NCI-H2107 treated with DMSO at 0.1 percent for 48 hours (cell line): Measurements from ENCODE around the gene POLE2.
"Not testable (repeated sequence)": the region's sequence is repeated elsewhere in the genome, so short reads cannot be mapped to it uniquely, and the experiment has no call there.

ENCODE experiments used
- DNase-seq: peaks from one replicate; lab custom pipeline; 2025; ENCODE audit not compliant: unreplicated experiment; lab: John Stamatoyannopoulos, UW

Gene POLE2

DNA sequence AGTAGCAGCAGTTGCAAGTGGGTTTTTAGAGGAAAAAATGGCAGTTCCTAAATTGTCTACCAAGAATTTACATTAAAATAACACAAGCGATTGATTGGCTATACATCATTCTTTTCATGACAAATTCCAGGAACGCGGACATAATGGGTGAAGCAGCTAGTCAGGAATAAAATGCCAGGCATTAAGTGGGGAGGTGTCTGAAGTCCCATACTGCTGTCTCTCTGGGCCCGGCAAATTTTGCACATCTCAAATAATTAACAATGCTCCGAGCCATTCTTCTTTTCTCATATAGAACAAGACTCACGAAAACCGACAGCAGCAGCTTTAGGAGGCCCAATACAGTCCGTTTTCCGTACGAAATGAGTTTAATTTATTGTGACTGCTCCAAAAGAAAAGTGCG lies 68.3 kb downstream of the POLE2 start:
- DNase-seq: no peak

- DNase-seq: not testable (repeated sequence)
These were observed 68.7 kb downstream of the POLE2 start for GRCh38 chr14:49619273-49619672.

GRCh38 chr14:49617852-49618519 lies 70.0 kb downstream of the POLE2 start:
- no peak for DNase-seq

- no peak for DNase-seq
These were observed 72.2 kb downstream of the POLE2 start for GRCh38 chr14:49615776-49616175.

DNA sequence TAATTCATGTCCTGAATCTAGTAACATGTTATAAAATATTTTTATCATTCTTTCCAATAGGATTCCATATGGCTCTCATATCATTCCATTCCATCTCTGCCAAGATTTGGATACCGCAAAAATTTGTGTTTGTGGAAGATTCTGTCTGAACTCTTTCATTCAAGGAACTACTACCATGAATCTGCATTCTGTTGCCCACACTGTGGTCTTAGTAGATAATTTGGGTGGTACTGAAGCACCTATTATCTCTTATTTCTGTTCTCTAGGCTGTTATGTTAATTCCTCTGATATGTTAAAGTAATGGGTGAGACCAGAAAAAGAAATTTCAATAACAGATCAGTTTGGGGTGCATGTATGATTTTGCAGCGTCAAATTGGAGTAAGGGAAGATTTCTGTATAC lies 73.8 kb downstream of the POLE2 start:
- DNase-seq: no peak

DNA sequence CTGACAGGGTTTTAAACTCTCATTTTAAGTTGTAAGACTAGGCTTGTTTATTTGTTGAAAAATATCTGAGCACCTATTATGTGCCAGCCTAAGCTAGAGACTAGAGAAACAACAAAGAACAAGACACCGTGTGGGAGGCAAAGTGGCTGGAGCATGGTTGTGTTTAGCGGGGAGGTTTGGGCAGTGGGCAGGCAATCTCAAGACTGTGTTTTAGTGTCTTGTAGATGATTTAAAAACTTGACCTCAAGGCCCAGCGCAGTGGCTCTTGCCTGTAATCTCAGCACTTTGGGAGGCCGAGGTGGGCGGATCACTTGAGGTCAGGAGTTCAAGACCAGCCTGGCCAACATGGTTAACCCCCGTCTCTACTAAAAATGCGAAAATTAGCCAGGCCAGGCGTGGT lies 75.3 kb downstream of the POLE2 start:
- no peak for DNase-seq

DNA sequence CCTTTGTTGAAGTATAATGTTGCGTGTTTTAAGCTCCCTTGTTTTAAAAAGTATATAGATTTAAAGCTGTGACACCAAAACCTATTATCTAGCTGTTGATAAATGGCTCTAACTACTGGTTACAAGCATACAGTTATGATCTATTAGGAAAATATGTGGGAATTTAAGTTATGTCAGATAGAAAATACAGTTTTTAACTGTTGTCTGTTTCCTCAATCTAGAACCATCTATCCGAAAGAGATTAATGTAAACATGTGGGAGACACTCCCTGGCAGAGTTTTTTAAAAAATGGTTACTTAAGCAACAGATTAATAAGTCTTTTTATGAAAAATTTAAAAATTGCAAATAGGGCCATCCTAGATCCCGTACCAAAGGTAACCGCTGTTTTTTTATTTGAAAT lies 75.8 kb downstream of the POLE2 start:
- no peak for DNase-seq

DNA sequence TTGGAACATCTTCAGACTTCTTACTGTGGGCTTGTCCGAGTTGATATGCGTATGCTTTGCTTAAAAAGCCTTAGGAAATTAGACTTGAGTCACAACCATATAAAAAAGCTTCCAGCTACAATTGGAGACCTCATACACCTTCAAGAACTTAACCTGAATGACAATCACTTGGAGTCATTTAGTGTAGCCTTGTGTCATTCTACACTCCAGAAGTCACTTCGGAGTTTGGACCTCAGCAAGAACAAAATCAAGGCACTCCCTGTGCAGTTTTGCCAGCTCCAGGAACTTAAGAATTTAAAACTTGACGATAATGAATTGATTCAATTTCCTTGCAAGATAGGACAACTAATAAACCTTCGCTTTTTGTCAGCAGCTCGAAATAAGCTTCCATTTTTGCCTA lies 80.4 kb downstream of the POLE2 start:
- DNase-seq: no peak

DNA sequence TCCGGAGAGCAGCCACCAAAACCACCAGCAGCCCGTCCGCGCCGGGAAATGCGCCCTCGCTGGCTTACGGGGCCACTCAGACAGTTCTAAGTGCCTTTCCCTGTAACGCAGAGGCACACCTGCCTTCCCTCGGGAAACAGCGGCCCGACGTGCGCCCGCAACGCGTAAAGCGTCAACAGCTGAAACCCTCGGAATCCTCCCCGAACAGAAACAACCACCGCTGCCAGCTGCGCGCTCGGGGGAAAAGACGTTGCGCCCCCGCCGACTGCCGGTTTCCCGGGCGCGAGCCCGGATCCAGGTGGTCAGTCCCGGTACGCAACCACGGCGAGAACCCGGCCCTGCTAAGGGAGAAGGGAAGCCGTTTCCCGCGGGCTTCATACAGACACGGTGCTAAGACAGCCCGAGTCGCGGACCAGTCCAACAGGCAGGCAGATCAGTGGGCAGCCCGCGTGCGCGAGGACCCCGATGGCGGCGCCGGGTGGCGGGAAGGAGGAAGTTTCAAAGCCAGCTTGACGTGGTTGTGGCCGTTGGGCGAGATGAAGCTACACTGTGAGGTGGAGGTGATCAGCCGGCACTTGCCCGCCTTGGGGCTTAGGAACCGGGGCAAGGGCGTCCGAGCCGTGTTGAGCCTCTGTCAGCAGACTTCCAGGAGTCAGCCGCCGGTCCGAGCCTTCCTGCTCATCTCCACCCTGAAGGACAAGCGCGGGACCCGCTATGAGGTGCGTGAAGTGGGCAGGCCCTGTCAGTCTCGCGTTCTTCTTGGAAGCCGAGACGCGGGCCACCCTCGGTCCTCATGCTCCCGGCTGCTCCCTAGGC lies 89.3 kb downstream of the POLE2 start, which contains the start of gene LRR1:
Gene LRR1 (plus strand): TSS at position 456 of the 816 bp plus-strand sequence. CDS start 81 bp downstream, at position 537.
- DNase-seq: peak; percentile 86

DNA sequence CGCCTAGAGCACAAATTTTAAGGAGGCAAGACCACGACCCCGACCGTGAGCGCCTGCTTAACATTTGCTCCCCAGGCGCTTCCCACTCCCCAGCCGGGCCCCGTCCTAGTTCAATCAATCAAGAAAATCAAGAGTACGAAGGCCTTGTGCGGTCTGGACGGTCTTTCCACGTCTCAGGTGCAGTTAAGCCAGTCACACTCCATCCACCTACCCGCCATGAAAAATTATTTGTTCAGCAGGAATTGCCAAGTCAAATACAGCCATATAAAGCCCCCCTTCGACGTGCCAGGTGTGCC lies 89.9 kb downstream of the POLE2 start:
- peak; percentile 84 for DNase-seq

DNA sequence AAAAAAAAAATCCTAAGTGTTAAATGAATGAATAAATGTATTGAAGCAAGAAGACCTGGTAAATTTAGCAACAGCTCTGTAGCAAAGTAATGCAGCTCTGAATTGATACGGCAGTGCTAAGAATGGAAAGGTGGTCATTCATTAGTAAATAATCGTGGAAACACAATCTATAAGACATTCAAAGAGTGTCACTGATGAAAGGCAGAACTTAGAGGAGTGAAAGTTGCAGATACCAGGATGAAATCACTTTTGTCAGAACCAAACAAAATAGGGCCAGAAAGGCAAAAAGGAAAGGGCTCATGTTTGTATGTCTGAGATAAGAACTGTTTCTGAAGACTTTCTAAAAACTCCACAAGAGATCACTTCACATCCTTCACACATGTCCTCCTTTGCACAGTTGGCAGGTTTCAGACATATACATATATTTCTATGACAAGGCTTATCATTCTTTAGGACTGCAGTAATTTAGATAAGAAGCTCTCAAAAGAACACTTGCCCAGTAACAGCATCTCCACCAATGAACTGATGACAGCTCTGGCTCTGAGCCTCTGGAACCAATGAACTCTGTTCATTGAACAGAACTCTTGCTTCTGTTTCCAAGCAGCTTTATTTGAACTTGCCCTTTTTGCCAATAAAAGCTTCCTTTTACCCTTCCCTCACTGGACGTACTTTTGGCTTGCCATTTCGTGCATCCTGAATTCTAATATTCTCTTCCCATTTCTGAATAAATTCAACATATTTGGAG lies 93.5 kb downstream of the POLE2 start:
- DNase-seq: no peak
